ENCODE results near the gene SELENOM. TPM values are rescaled to one million over a fixed set of nuclear protein-coding genes. Genes with fewer than 3 reads are reported as not detected.

SELENOM gene
- total RNA-seq, 4 donors from 2014 or later, result 31.4 to 89.1 (median 43.7) TPM

DNA sequence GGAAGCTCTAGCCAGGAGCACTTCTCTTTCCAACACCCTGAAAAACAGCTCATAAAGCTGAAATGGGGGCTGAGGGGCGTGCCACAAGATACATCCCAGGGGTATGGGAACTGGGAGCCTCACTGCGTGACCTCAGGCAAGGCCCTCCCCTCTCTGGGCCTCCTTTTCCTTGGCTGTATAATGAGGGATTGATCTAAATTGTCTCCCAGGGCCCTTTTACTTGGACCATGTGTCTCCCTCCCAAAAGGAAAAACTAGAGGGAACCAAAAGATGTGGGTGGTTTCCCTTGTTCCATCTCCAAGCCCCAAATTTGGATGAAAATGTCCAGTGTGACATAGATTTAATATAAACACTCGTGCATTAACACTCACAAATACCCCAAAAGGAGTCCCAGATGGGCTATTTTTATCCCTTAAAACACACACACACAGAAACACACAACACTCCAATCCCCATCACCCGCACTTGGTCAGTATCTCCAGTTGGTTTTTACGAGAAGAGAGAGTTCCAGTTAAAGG, 52.2 kb downstream of the SELENOM start:
- Histone ChIP-seq H3K36me3 (no peaks in the 10 kb centered on the region), H3K4me1 (no peaks in the 10 kb centered on the region), H3K27me3 (no peaks in the 10 kb centered on the region), H3K9me3 (no peaks in the 10 kb centered on the region), H3K4me3 (no peak overlapping the region), H3K27ac (peak overlapping the region; percentile 57 to 91 (median 74))
- TF ChIP-seq POLR2A (IDR thresholded peaks at IDR 0.05), result no peak
- TF ChIP-seq, protein P1, sequence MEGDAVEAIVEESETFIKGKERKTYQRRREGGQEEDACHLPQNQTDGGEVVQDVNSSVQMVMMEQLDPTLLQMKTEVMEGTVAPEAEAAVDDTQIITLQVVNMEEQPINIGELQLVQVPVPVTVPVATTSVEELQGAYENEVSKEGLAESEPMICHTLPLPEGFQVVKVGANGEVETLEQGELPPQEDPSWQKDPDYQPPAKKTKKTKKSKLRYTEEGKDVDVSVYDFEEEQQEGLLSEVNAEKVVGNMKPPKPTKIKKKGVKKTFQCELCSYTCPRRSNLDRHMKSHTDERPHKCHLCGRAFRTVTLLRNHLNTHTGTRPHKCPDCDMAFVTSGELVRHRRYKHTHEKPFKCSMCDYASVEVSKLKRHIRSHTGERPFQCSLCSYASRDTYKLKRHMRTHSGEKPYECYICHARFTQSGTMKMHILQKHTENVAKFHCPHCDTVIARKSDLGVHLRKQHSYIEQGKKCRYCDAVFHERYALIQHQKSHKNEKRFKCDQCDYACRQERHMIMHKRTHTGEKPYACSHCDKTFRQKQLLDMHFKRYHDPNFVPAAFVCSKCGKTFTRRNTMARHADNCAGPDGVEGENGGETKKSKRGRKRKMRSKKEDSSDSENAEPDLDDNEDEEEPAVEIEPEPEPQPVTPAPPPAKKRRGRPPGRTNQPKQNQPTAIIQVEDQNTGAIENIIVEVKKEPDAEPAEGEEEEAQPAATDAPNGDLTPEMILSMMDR (IDR thresholded peaks at IDR 0.05), result no peak
- DNase-seq, result no peak

Other genes with a start within 250 kb of the SELENOM start
- 10 to 100 TPM; 23.5 to 39.6 (median 29.5) TPM for gene MORC2, start 138.8 kb downstream of the SELENOM start, total RNA-seq
- gene TUG1, start 138.3 kb downstream of the SELENOM start, total RNA-seq, result 100 to 1,000 TPM in 3 of 4 donors, 10 to 100 TPM in 1; 97.6 to 135 (median 109) TPM
- gene SMTN, start 26.2 kb downstream of the SELENOM start, total RNA-seq, result 100 to 1,000 TPM in 1 of 4 donors, 10 to 100 TPM in 3; 23.1 to 124 (median 75.9) TPM
- 100 to 1,000 TPM in 3 of 4 donors, 10 to 100 TPM in 1; 18.2 to 203 (median 156) TPM for gene INPP5J, start 15.4 kb upstream of the SELENOM start, total RNA-seq
- gene PLA2G3, start 32.9 kb upstream of the SELENOM start, total RNA-seq, result not detected
- 10 to 100 TPM; 34.7 to 45.9 (median 41.7) TPM for gene RNF185, start 52.6 kb upstream of the SELENOM start, total RNA-seq
- gene LIMK2, start 104.7 kb upstream of the SELENOM start, total RNA-seq, result 100 to 1,000 TPM; 106 to 256 (median 139) TPM
- 10 to 100 TPM; 23.7 to 60.2 (median 30.7) TPM for gene PIK3IP1, start 184.9 kb upstream of the SELENOM start, total RNA-seq
- 10 to 100 TPM; 12.4 to 28.3 (median 21.2) TPM for gene PATZ1, start 238.8 kb upstream of the SELENOM start, total RNA-seq